K562 (cell line): Measurements from ENCODE around the gene WWC2. TPM values are rescaled to one million over a fixed set of nuclear protein-coding genes. Genes with fewer than 3 reads are reported as not detected.

ENCODE experiments used
- ATAC-seq: fragments of 200-7000 bp; cut with Tn5 transposase; 3 replicates; pipeline ENCODE4 v1.9.1; 2020; ENCODE audit warnings: moderate library complexity
- BruUV-seq: library from RNA; stranded (reverse); fragments of 400-500 nt; replicated peaks from 2 replicates; lab custom pipeline; 2021; lab: Mats Ljungman, UMichigan
- CTCF ChIA-PET: fragments of 300-600 bp; formaldehyde crosslinking; extraction: SDS; loops from one replicate; lab custom pipeline; 2021; ENCODE audit warnings: low intra/inter-chr PET ratio; lab: Yijun Ruan, JAX
- POLR2A ChIA-PET: fragments of 300-600, 350-650 bp; sonication (Branson Sonifier 250); formaldehyde crosslinking; extraction: SDS; loops from one replicate; lab custom pipeline; 2021; ENCODE audit warnings: antibody characterized with exemption, inconsistent platforms; lab: Yijun Ruan, JAX
- DNase-seq, 4 experiments: peaks; one replicate each; pipeline versions ENCODE4 v3.0.0 to v3.0.0-alpha.2; 2011 to 2018; ENCODE audit warnings: low spot score in 3 of 4, mixed read lengths in 3 of 4; ENCODE audit errors: extremely low read depth in 1 of 4
- FAIRE-seq: peaks from 2 replicates; lab custom pipeline; 2011; peaks lifted over from hg19 to GRCh38; lab: Jason Lieb, UNC
- H2AFZ ChIP-seq: 2 replicates; pipeline ENCODE4 v1.6.0; 2011; ENCODE audit warnings: low read depth, low read length, control low read depth, inconsistent platforms
- H3K27ac ChIP-seq: fragments of 200-600 bp; 3 replicates; pipeline ENCODE4 v1.8.0; 2011; ENCODE audit warnings: low read depth, mild to moderate bottlenecking, control low read depth, inconsistent platforms, low read length, moderate library complexity, mixed read lengths; ENCODE audit errors: extremely low read depth
- H3K27me3 ChIP-seq, 2 experiments: fragments of 300-600 bp in 1 of 2; 2 replicates in 1 of 2; 3 replicates in 1 of 2; pipeline versions ENCODE4 v1.6.0 to v1.8.0; 2011; ENCODE audit warnings: inconsistent platforms in 2 of 2, low read length in 2 of 2, mild to moderate bottlenecking in 1 of 2, mixed read lengths in 1 of 2, moderate library complexity in 1 of 2; ENCODE audit not compliant: control insufficient read depth in 2 of 2, insufficient read depth in 2 of 2
- H3K36me3 ChIP-seq: fragments of 300-600 bp; 3 replicates; pipeline ENCODE4 v1.8.0; 2011; ENCODE audit warnings: mild to moderate bottlenecking, low read length, inconsistent platforms; ENCODE audit not compliant: control insufficient read depth, insufficient read depth
- H3K4me1 ChIP-seq, 2 experiments: fragments of 200-600 bp in 1 of 2; replicated peaks in 1 of 2; 2 replicates in 1 of 2; 3 replicates in 1 of 2; pipeline versions ENCODE4 v1.5.1 to v1.8.0; 2011; ENCODE audit warnings: inconsistent platforms in 2 of 2, low read length in 2 of 2, mild to moderate bottlenecking in 1 of 2, mixed read lengths in 1 of 2, moderate library complexity in 1 of 2; ENCODE audit not compliant: control insufficient read depth in 2 of 2, insufficient read depth in 2 of 2
- H3K4me2 ChIP-seq: 2 replicates; pipeline ENCODE4 v1.6.1; 2011; ENCODE audit warnings: low read length, control low read depth, inconsistent platforms, mixed read lengths; ENCODE audit not compliant: insufficient read depth
- H3K4me3 ChIP-seq: fragments of 200-600 bp; sonication (generic), shearing (Covaris generic); 2 replicates; pipeline ENCODE4 v1.5.1; 2016; ENCODE audit warnings: control low read depth, inconsistent platforms
- H3K79me2 ChIP-seq: fragments of 200-600 bp; 3 replicates; pipeline ENCODE4 v1.8.0; 2011; ENCODE audit warnings: low read length, inconsistent platforms; ENCODE audit not compliant: control insufficient read depth, insufficient read depth
- H3K9ac ChIP-seq, 2 experiments: 2 replicates each; pipeline versions ENCODE4 v1.6.0 to v1.6.1; 2011; ENCODE audit warnings: low read depth in 2 of 2, low read length in 2 of 2, control low read depth in 1 of 2, inconsistent platforms in 1 of 2, mild to moderate bottlenecking in 1 of 2, mixed read lengths in 1 of 2; ENCODE audit not compliant: insufficient read depth in 1 of 2
- H3K9me1 ChIP-seq: one replicate; pipeline ENCODE4 v1.6.0; 2011; ENCODE audit warnings: inconsistent platforms, mild to moderate bottlenecking, low read length, moderate library complexity; ENCODE audit not compliant: control insufficient read depth, insufficient read depth
- H3K9me3 ChIP-seq: replicated peaks from 2 replicates; pipeline ENCODE4 v1.5.1; 2011; ENCODE audit warnings: low read depth, low read length, inconsistent platforms; ENCODE audit not compliant: control insufficient read depth, insufficient read depth
- H4K20me1 ChIP-seq: replicated peaks from 2 replicates; pipeline ENCODE4 v1.6.1; 2011; ENCODE audit warnings: low read length, inconsistent platforms, mixed read lengths; ENCODE audit not compliant: control insufficient read depth, insufficient read depth
- HMGN3 ChIP-seq: IDR thresholded peaks from 2 replicates; pipeline ENCODE4 v1.6.1; 2011; ENCODE audit warnings: borderline replicate concordance, low read depth, mild to moderate bottlenecking, mixed read lengths, low read length; ENCODE audit not compliant: insufficient read length; ENCODE audit errors: extremely low read depth
- ZNF507 ChIP-seq: conservative IDR thresholded peaks from 2 replicates; pipeline ENCODE4 v1.6.1; 2017; ENCODE audit warnings: missing genetic modification characterization, missing compliant biosample characterization
- ZNF76 ChIP-seq: fragments of 250-450 bp; sonication (Bioruptor Pico); IDR thresholded peaks from 2 replicates; pipeline ENCODE4 v1.4.0; 2020; ENCODE audit warnings: mild to moderate bottlenecking, moderate library complexity, borderline replicate concordance
- WGBS: fragments of 100-300 bp; shearing (Covaris generic); methylation state at CpG from one replicate; pipeline ENCODE4 v1.1.6; 2016; ENCODE audit warnings: low coverage, mixed read lengths; ENCODE audit not compliant: insufficient coverage; ENCODE audit errors: missing lambda C conversion rate; 5-methylcytosine and 5-hydroxymethylcytosine counted together
- in situ Hi-C: fragments of 300-500 bp; cut with MboI; formaldehyde crosslinking; loops from 4 replicates; pipeline ENCODE4 v1.15.0; 2018; ENCODE audit warnings: inconsistent platforms, mixed read lengths
- intact Hi-C: fragments of 100-400 bp; cut with micrococcal nuclease; formaldehyde crosslinking; loops from 2 replicates; pipeline ENCODE4 v1.14.2; 2022
- polyA plus RNA-seq, 8 experiments: library from polyadenylated mRNA; depleted of rRNA in 4 of 8; stranded (reverse) in 5 of 8; unstranded in 3 of 8; fragments of >200 nt; fragmentation: Nextera tagmentation in 2 of 8; fragmentation: Illumina TruSeq in 1 of 8; extraction: Ambion mirVana in 2 of 8; extraction: Trizol in 1 of 8; gene quantifications; 2 replicates each; pipeline versions ENCODE4 v1.2.1 to v1.2.3, GENCODE V29; 2011 to 2014; ENCODE audit warnings: inconsistent platforms in 1 of 8, missing spikeins in 1 of 8
- total RNA-seq, 7 experiments: library from RNA; depleted of rRNA in 6 of 7; stranded (reverse); fragments of >200 nt in 6 of 7; fragmentation: Illumina TruSeq in 2 of 7; extraction: Trizol in 2 of 7; gene quantifications; 2 replicates each; pipeline versions ENCODE4 v1.2.1 to v1.2.3, GENCODE V29; 2011 to 2021; ENCODE audit warnings: low replicate concordance in 1 of 7
- TF ChIP-seq, protein P1 (sequence below), 2 experiments: fragments of 450-650 bp; conservative IDR thresholded peaks; 2 replicates each; pipeline ENCODE4 v1.6.1; 2017; ENCODE audit warnings: mild to moderate bottlenecking in 2 of 2, moderate library complexity in 2 of 2

The WWC2 gene
- total and polyA plus RNA-seq, 9 of the 15 experiments (the other 6 are each of a cell fraction or from before 2014, with no cell fraction given): 3.7 to 39.4 (median 19.6) TPM

DNA sequence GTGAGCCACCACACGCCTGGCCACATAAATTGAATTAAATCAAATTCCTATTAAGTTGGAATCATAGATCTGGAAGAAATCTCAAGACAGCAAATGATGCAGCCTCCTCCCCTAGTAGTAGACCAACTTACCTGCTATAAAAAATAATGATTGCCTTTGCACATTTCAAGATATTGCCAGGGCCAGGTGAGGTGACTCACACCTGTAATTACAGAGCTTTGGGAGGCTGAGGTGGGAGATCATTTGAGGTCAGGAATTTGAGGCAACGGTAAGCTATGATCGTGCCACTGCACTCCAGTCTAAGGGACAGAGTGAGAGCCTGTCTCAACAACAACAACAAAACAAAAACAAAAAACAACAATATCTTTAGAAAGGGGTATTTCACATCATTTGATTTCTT, 17.0 kb upstream of the WWC2 start:
- H3K79me2 ChIP-seq: no peaks in the 10 kb centered on the region
- no peaks in the 10 kb centered on the region for H3K9me3 ChIP-seq
- FAIRE-seq: no peak
- in situ Hi-C loops: no loop called here
- H3K36me3 ChIP-seq: no peaks in the 10 kb centered on the region
- DNase-seq: no peak
- CTCF ChIA-PET: no interaction called here
- intact Hi-C loops: no loop called here
- TF ChIP-seq ZNF76 (CRISPR knock-in tag) (no peak), ZNF507 (no peak), HMGN3 (no peak)
- TF ChIP-seq, protein P1, sequence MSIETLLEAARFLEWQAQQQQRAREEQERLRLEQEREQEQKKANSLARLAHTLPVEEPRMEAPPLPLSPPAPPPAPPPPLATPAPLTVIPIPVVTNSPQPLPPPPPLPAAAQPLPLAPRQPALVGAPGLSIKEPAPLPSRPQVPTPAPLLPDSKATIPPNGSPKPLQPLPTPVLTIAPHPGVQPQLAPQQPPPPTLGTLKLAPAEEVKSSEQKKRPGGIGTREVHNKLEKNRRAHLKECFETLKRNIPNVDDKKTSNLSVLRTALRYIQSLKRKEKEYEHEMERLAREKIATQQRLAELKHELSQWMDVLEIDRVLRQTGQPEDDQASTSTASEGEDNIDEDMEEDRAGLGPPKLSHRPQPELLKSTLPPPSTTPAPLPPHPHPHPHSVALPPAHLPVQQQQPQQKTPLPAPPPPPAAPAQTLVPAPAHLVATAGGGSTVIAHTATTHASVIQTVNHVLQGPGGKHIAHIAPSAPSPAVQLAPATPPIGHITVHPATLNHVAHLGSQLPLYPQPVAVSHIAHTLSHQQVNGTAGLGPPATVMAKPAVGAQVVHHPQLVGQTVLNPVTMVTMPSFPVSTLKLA (conservative IDR thresholded peaks at IDR 0.05): no peak
- H3K4me3 ChIP-seq: no peak overlapping the region
- no peaks in the 10 kb centered on the region for H3K4me1 ChIP-seq
- no peak overlapping the region for H3K27ac ChIP-seq
- no peaks in the 10 kb centered on the region for H4K20me1 ChIP-seq
- no peak for ATAC-seq
- BruUV-seq: no TSS peak
- H3K9me1 ChIP-seq: no peaks in the 10 kb centered on the region
- POLR2A ChIA-PET: no interaction called here
- no peak overlapping the region for H2AFZ ChIP-seq
- 0% methylated on average over 1 of the region's 3 CpGs for WGBS
- H3K27me3 ChIP-seq: no peaks in the 10 kb centered on the region
- no peak overlapping the region for H3K9ac ChIP-seq
- no peak overlapping the region for H3K4me2 ChIP-seq
